ENCODE results near the gene AGPAT4.

AGPAT4 gene

DNA sequence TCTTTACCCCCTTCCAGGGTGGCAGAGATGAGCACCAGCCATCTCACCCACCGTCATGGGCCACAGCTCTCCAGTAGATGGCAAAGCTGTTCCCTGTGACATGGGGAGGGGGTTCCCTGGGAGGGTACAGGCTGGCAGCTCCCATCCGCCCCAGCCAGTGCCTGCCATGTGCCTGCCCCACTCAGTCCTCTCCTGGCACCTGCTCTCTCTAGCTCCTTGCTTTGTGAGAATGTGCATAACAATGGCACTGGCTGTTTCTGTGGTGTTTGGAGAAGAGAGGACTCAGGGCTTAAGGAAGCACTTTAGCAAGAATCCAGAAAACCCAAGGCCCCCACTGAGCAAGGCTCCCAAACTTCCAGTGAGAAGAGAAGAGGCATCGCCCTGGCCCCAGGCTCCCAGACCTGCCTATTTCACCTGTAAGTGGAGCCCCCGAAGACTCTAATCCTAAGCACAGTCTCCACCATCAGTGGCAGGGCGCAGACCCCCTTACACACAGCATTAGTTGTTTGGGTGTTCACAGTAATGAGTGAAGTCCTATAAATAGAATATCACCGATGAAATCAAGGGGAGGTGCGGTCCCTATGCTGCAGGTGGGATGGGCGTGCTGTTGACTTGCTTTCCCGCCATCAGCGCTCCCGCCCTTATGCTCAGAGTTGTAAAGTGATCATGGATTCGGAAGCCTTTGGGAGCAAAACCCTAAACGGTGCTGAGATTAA, 110.2 kb downstream of the AGPAT4 start:
- Histone ChIP-seq H3K27ac (no peak overlapping the region), H3K4me3 (ENCODE audit: low read depth, low read length) (no peak overlapping the region), H3K36me3 (replicated peaks) (peaks cover 5% of the 10 kb centered on the region), H3K27me3 (replicated peaks) (no peaks in the 10 kb centered on the region)
- in situ Hi-C loops (cut with HindIII; ENCODE audit: low pct_ligation_motif_present, low sequenced_read_pairs), result no loop called here
- TF ChIP-seq, protein P1, sequence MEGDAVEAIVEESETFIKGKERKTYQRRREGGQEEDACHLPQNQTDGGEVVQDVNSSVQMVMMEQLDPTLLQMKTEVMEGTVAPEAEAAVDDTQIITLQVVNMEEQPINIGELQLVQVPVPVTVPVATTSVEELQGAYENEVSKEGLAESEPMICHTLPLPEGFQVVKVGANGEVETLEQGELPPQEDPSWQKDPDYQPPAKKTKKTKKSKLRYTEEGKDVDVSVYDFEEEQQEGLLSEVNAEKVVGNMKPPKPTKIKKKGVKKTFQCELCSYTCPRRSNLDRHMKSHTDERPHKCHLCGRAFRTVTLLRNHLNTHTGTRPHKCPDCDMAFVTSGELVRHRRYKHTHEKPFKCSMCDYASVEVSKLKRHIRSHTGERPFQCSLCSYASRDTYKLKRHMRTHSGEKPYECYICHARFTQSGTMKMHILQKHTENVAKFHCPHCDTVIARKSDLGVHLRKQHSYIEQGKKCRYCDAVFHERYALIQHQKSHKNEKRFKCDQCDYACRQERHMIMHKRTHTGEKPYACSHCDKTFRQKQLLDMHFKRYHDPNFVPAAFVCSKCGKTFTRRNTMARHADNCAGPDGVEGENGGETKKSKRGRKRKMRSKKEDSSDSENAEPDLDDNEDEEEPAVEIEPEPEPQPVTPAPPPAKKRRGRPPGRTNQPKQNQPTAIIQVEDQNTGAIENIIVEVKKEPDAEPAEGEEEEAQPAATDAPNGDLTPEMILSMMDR (IDR thresholded peaks at IDR 0.05; ENCODE audit: low read depth, low read length, missing control alignments), result no peak
- no peak for DNase-seq

DNA sequence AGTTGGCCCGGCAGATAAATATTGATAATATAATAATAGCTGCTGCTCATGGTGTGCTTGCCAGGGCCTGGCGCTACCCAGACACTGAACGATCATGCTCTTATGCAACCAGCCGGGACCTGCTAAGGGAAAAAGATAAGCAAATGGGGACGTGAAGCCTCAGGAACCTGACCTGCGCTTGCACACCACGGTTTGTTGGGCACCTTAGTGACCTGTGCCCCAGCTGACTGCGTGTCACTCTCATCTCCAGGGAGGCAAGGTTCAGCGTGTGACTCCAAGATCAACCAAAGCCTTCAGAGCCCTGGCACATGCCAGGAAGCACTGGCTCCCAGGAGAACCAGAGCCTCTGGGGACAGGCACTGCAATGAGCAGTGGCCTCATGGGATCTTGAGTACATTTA, 111.1 kb downstream of the AGPAT4 start:
- in situ Hi-C loops (cut with HindIII; ENCODE audit: low pct_ligation_motif_present, low sequenced_read_pairs), result no loop called here
- H3K4me3 ChIP-seq (ENCODE audit: low read depth, low read length), result no peak overlapping the region
- peaks cover 5% of the 10 kb centered on the region for H3K36me3 ChIP-seq (replicated peaks)
- DNase-seq, result no peak
- TF ChIP-seq, protein P1 (IDR thresholded peaks at IDR 0.05; ENCODE audit: low read depth, low read length, missing control alignments), result no peak
- no peaks in the 10 kb centered on the region for H3K27me3 ChIP-seq (replicated peaks)
- no peak overlapping the region for H3K27ac ChIP-seq

DNA sequence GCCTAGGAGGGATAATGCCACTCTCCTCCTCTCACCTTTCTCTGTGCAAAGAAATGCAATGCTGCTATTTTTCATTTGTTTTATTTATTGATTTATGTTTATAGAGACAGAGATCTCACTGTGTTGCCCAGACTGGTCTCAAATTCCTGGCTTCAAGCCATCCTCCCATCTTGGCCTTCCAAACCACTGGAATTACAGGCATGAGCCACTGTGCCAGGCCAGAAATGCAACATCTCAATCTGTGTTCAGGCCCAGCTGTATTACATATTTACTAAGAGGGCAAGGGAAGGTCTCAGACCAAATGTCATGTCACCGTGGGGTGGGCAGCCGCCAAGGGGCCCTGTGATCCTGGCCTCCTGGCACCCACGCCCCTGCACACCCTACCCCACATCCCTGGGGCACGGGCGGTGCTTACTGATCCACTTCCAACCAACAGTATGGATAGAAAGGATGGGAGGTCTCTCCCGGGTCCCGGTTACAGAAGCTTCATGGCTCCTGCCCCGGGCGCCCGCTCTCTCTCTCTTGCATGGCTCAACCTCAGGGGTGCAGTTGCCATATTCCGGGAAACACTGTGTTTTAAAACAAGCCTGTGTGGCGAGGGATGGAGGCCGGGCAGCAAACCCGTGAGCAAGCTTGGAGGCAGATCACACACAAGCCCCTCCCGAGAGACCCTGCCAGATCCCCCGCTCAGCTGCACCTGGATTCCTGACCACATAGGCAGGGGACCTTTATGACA, 111.8 kb downstream of the AGPAT4 start:
- H3K27me3 ChIP-seq (replicated peaks), result no peaks in the 10 kb centered on the region
- no peak overlapping the region for H3K4me3 ChIP-seq (ENCODE audit: low read depth, low read length)
- TF ChIP-seq, protein P1 (IDR thresholded peaks at IDR 0.05; ENCODE audit: low read depth, low read length, missing control alignments), result no peak
- H3K36me3 ChIP-seq (replicated peaks), result peaks cover 5% of the 10 kb centered on the region
- DNase-seq, result no peak
- in situ Hi-C loops (cut with HindIII; ENCODE audit: low pct_ligation_motif_present, low sequenced_read_pairs), result no loop called here
- H3K27ac ChIP-seq, result no peak overlapping the region

DNA sequence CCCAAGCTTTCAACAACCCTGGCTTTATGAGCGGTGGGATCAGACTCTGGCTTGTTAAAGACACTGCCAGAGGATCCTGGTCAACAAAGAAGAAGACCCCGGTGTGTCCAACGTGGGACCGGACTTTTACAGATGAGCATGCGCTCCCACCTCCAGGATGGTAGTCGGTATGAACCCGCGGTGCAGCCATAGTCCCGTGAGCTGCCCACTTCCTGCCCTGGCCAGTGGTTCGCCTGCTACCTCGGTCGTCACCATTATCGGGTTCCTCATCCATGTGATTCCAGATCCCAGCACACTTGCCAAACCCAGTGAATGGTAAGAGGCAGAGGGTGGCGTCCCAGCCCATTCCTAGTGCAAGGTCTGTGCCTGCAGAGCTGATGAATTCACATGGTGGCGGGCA, 112.7 kb downstream of the AGPAT4 start:
- in situ Hi-C loops (cut with HindIII; ENCODE audit: low pct_ligation_motif_present, low sequenced_read_pairs), result no loop called here
- Histone ChIP-seq H3K27ac (no peak overlapping the region), H3K36me3 (replicated peaks) (peaks cover 5% of the 10 kb centered on the region), H3K4me3 (ENCODE audit: low read depth, low read length) (no peak overlapping the region), H3K27me3 (replicated peaks) (no peaks in the 10 kb centered on the region)
- DNase-seq, result no peak
- TF ChIP-seq, protein P1 (IDR thresholded peaks at IDR 0.05; ENCODE audit: low read depth, low read length, missing control alignments), result no peak

DNA sequence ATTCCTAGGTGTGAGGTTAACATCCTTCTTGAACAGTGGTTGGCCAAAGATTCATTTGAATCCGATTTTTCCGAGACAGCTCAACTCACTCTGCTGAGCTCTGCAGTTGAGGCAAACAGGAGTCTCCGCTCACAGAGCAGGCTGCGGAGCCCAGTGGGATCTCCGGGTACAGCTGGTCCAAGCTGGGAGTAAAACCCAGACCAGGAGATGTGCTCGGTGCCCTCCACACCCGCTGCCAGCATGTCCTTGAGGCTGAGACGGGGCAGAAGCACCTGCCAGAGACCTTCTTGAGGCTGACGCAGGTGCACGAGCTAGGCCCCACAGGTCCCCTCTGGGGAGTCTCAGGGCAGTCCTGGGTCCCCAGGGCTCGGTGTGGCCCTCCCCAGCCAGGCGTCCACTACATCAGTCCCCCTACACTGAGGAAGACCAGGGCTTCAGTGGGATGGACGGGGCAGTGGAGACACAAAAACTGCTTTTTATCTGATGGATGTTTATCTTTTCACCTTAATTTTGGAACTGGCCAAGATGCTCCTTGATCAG, 119.0 kb downstream of the AGPAT4 start:
- Histone ChIP-seq H3K27me3 (replicated peaks) (no peaks in the 10 kb centered on the region), H3K4me3 (ENCODE audit: low read depth, low read length) (no peak overlapping the region), H3K27ac (no peak overlapping the region), H3K36me3 (replicated peaks) (peaks cover 6% of the 10 kb centered on the region)
- TF ChIP-seq, protein P1 (IDR thresholded peaks at IDR 0.05; ENCODE audit: low read depth, low read length, missing control alignments), result no peak
- no peak for DNase-seq
- in situ Hi-C loops (cut with HindIII; ENCODE audit: low pct_ligation_motif_present, low sequenced_read_pairs), result no loop called here
